Regular cardiac myocyte (primary cell): ENCODE measurements around the gene C6orf136. TPM values are rescaled to one million over a fixed set of nuclear protein-coding genes. Genes with fewer than 3 reads are reported as not detected.

Source experiments
- total RNA-seq: library from RNA; depleted of rRNA; stranded (reverse); fragments of >200 nt; gene quantifications from 2 replicates; pipeline ENCODE4 v1.2.3, GENCODE V29; 2014

The C6orf136 gene
- 8.8 and 22.8 TPM in 2 replicates for total RNA-seq

DNA sequence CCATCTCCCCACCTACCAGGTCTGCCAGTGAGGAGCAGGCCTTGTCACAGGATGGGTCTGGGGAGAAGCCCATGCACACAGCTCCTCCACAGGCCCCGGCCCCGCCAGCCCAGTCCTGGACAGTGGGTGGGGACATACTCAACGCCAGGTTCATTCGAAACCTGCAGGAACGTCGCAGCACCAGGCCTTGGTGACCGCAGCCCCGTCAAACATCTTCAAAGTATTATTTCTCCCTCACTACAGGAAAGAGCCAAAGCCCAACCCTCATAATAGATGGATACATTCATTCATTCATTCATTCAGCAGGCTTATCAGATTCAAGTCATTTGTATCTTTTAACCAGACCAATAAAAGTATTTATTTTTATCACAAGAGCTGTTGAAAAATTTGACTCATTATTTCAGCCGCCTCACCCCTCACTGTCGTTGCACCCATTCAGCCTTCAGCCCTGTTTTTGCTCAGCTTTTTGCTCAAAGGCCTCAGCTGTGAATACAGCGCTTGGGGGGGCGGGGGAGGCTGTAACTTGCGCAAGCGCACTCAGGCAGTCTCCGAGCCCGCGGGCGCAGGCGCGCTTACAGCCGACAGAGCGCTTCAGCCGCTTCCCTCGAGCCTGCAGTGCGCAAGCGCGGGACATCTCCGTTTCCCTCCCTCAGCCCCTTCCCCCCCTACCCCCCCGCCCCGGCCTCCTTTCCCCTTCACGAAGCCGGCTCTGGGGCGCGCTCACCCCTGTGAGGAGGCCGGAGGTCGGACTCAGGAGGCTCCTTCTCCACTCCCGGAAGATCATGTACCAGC, at the start of gene C6orf136:
TSS of gene C6orf136 (plus strand) at position 684 of the 792 bp plus-strand sequence. CDS start at position 783, 99 bp downstream.

DNA sequence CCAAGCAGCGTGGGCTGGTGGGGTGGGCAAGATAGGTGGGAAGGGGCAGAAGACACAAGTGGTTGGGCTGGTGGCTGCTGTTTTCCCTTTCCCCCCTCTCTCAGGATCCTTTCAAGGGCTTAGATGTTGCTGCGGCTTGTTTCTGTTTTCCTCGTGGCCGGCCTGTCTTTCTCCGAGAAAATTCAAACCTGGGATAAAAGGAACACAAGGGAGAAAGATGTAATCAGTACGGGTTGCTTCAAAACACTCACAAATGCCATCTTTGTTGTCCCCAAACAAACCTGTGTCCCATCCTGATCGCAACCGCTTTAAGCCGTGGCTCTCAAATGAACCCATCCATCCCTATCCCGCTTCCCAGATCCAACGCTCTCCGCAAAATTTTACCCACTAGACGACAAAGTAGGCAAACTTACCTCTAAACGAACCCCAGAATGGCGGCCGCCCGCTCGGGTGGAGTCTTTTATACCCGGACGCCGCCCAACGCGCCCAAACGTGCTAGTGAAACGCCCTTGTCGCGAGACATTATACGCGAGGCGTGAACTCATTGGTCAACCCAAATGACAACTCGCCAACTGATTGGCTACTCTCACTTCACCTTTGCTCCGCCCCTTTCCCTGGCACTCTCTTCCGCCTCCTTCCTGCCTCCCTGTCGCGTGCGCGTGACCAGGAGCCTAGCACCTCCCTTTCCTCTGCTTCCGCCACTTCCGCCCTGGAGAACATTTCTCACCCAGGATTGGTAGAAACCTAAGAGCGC, 29.9 kb upstream of the C6orf136 start, which contains the start of gene PPP1R10:
TSS of gene PPP1R10 (minus strand) at position 433 of the 754 bp plus-strand sequence. CDS start 7,299 bp downstream, outside the sequence.

GRCh38 chr6:30617565-30618269, 29.2 kb upstream of the C6orf136 start, which contains the start of gene MRPS18B:
Gene MRPS18B (plus strand): TSS chr6:30617840. CDS start chr6:30617866, 26 bp downstream.

DNA sequence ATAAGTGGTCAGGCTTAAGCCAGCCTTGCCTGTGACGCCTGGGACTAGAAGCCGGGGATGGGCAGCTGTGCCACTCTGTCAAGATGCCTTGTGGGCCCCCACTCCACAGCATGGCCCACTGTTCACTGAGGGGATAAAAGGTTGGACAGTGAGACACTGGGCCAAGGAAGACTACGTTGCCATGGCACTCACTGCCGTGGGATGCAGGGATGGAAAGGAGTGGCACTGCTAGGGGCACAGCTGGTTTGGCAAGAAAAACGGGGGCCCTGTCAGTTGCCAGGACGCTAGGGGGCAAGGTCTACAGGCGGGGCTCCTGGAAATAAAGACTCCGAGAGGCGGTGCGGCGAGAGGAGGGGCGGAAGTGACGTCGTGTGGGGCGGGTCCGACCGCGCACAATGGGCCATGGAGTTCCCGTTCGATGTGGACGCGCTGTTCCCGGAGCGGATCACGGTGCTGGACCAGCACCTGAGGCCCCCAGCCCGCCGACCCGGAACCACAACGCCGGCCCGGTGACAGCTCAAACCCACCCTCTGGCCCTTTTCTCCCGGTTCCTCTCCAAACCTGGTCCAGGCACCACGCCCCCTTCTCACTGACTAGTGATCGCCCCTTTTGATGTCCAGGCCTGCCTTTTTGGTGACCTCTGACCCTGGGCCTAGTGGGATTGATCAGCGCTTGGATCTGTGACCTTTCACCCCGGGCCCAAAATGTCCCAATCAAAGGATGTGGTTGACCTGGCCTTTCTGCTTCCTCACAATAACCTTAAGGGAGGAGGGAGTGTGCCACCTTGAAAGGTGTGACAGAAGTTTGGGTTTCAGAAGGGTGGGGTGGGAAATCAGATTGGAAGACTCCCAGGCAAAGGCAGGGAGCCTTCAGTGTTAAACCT, 20.2 kb upstream of the C6orf136 start, which contains the start of gene ATAT1:
TSS of gene ATAT1 (plus strand) at position 391 of the 883 bp plus-strand sequence.

DNA sequence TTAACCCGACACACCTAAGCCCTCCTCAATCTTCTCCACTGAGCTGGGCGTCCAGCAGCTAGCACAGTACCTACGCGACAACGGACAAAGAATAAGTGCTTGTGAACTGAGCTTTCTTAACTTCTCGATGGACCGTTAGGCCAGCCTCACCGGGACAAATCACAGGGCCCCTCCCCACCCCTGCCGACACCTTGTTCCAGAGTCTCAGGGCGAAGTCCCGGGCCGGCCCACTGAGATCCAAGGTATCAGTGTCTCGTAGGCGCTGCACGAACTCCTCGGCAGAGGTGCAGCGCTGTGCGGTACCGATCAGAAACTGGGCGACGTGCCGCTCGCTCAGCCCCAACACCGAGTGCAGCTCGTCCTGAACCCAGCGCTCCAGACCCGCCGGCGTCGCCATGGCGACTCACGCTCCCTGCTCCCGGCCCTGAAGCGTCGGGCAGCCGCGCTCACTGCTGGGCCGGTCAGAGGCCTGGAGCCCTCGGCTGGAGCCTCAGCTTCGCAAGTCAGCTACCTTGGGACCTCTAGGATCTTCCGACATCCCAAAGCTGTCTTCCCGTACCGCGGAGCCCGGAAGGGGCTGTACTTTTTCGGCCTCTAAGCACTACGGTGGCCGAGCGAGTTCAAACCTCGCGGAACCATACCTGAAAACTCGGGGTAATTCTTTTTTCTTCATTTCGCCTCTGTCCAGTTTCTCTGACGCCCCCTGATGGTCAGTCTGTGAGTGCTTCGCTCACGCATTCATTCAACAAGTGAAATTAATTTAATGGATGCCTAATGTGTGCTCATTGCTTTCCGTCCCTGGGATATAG, 25.7 kb downstream of the C6orf136 start, which contains the start of gene DHX16:
TSS of gene DHX16 (minus strand) at position 562 of the 809 bp plus-strand sequence. CDS start at position 397, 165 bp downstream.

GRCh38 chr6:30686009-30686907, 39.3 kb downstream of the C6orf136 start, which contains the start of gene PPP1R18:
Gene PPP1R18 (minus strand): TSS chr6:30686645. CDS start chr6:30686018, 627 bp downstream.

GRCh38 chr6:30690403-30691207, 43.7 kb downstream of the C6orf136 start, which contains the start of gene NRM:
Gene NRM (minus strand): TSS chr6:30690984. CDS start chr6:30690974, 10 bp downstream.

Other genes with a start within 250 kb of the C6orf136 start
- 102 and 274 TPM in 2 replicates for gene HLA-E, start 157.6 kb upstream of the C6orf136 start, total RNA-seq
- gene GNL1, start 90.6 kb upstream of the C6orf136 start, total RNA-seq, result 50.7 and 52.1 TPM in 2 replicates
- 4.4 and 5.9 TPM in 2 replicates for gene PRR3, start 89.8 kb upstream of the C6orf136 start, total RNA-seq
- gene ABCF1, start 75.7 kb upstream of the C6orf136 start, total RNA-seq, result 46.2 and 89.9 TPM in 2 replicates
- gene PPP1R10, start 29.9 kb upstream of the C6orf136 start, total RNA-seq, result 7.0 and 19.6 TPM in 2 replicates
- 30.4 and 53.7 TPM in 2 replicates for gene MRPS18B, start 29.3 kb upstream of the C6orf136 start, total RNA-seq
- 2.0 and 3.6 TPM in 2 replicates for gene ATAT1, start 20.3 kb upstream of the C6orf136 start, total RNA-seq
- 31.9 and 52.0 TPM in 2 replicates for gene DHX16, start 25.9 kb downstream of the C6orf136 start, total RNA-seq
- gene PPP1R18, start 39.5 kb downstream of the C6orf136 start, total RNA-seq, result 46.8 and 48.5 TPM in 2 replicates
- gene NRM, start 43.9 kb downstream of the C6orf136 start, total RNA-seq, result 1.7 and 2.9 TPM in 2 replicates
- gene MDC1, start 70.1 kb downstream of the C6orf136 start, total RNA-seq, result 4.8 and 10.9 TPM in 2 replicates
- 338 and 856 TPM in 2 replicates for gene TUBB, start 73.2 kb downstream of the C6orf136 start, total RNA-seq
- 71.3 and 146 TPM in 2 replicates for gene FLOT1, start 95.6 kb downstream of the C6orf136 start, total RNA-seq
- 105 and 239 TPM in 2 replicates for gene IER3, start 97.4 kb downstream of the C6orf136 start, total RNA-seq
- gene DDR1, start 237.4 kb downstream of the C6orf136 start, total RNA-seq, result 12.1 and 46.8 TPM in 2 replicates